M059J (cell line): Measurements from ENCODE around the gene GNG4. TPM values are rescaled to one million over a fixed set of nuclear protein-coding genes. Genes with fewer than 3 reads are reported as not detected.
"Not testable (repeated sequence)": the region's sequence is repeated elsewhere in the genome, so short reads cannot be mapped to it uniquely, and the experiment has no call there.

Experiments
- DNase-seq: peaks from one replicate; pipeline ENCODE4 v3.0.0-alpha.2; 2012; ENCODE audit warnings: low read depth
- total RNA-seq: library from RNA; depleted of rRNA; stranded (reverse); fragments of >200 nt; shearing (Covaris generic); gene quantifications from 2 replicates; pipeline ENCODE4 v1.2.3, GENCODE V29; 2014

Gene GNG4
- total RNA-seq, 1 experiment from 2014 or later, result 0.32 TPM

GRCh38 chr1:235650341-235651169 is 971 bp upstream of the GNG4 start:
- no peak for DNase-seq

- DNase-seq, result peak; percentile 77
Measured at GRCh38 chr1:235648954-235649367, 623 bp downstream of the GNG4 start.

GRCh38 chr1:235648407-235648907 is 1.1 kb downstream of the GNG4 start:
- peak; percentile 36 for DNase-seq

DNA sequence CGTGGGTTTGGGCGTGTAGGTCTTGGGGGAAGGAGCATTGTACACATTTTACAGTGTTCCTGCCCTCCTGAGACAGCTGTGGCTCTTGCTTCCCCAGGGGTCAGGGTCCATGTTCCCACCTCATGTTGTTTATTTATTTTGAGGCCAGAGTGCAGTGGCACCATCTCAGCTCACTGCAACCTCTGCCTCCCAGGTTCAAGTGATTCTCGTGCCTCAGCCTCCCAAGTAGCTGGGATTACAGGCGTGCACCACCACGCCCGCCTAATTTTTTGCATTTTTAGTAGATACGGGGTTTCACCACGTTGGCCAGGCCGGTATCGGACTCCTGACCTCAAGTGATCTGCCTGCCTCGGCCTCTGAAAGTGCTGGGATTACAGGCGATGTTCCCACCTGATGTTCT is 2.0 kb downstream of the GNG4 start:
- DNase-seq, result not testable (repeated sequence)

GRCh38 chr1:235646463-235646862 is 3.1 kb downstream of the GNG4 start:
- DNase-seq, result no peak

GRCh38 chr1:235644693-235645305 is 4.8 kb downstream of the GNG4 start:
- peak; percentile 31 for DNase-seq

DNA sequence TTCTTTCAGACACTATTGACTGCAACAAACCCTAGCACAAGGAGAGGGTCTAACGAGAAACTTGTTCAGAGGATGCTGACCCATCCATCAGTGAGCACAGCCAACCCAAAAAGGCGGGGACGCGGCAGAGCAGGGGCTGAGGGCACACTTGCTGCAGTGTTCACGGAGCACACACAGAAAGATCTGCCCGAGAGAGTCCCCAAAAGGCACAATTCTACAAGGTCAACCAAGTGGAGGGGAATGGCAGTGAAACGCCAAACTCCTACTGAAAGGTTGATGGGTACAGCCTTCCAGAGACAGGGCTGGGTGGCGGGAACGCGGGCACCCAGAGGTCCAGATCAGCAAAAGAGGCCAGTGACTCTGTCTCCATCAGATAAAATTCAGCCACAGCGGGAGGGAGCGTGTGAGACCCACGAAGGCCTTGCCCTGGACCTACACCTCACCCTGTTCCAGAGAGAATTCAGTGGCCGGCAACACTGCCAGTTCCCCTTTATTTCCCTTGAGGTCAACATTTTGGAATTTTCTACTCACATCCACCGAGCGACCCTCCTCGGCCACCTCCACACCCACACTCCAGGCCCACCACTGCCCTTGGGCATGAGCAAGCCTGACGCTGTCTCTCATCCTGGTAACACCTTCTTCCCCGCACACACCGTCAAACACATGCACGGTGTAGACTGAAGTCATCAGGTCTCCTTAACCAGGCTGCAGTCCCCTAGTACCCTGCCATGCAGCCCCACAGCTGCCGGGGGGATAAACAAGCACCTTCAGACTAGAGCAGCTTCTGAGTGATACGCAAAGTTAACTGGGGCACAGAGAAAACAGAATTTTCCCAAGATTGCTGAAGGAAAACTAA is 5.5 kb downstream of the GNG4 start:
- DNase-seq, result no peak

- no peak for DNase-seq
Measured at GRCh38 chr1:235642943-235643371, 6.6 kb downstream of the GNG4 start.

DNA sequence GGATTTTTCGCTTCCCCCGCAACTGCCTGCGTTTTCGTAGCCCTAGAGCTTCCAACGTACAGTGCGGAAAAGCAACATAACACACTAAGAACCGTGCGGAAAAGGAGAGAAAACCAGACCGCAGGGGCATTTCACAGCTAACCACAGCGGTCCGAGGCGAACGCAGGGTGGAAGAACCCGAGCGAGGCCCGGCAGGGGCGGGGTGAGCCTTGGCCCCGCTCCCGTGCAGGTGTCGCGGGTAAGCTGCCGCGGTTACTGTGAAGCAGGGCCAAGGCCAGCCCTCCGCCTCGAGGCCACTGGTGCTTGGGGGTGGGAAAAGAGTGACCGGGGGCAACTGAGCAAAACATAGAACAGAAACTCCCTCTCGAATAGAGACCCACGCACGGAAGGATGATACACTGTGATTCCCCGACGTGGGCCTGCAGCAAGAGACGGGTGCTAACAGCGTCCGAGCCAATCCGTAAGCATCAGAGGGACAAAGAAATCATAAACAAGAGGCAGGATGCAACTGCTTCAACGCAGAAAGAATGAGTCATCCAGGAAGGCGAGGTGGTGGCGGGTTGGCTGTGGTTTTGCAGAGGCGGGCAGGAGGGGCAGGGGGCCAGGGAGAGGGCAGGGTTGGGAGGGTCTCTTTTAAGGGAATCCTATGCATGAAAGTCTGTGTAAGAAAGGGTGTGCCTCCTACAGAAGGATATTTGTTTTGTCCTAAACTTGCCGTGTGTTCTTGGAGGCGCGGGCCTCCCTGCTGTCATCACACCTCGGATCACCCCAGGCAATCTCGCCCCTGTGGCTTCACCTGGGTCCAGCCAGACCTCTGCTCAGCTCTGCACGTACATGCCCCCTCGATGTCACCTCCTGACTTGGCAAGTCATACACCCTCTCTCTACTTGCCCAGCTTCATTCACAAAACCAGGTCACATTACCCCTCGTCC is 7.3 kb downstream of the GNG4 start:
- peak; percentile 63 for DNase-seq

DNA sequence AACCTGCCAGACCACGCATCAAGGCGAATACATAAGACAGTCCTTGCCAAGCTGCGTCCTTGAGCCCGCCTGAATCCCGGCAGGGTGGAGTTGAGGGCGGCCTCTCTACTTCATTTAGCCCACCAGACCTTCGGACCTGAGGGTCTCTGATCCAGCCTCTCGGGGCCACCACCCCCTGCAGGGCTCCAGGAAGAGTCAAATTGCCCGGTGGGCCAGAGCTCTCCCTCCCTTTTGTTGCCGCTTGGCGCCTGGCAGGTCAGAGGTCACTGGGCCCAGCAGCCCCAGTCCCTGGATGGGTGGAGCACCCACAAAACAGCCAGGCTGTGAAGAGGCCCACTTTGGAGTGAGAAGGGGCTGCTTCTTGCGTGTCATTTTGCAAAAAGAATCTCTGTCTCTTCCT is 9.0 kb downstream of the GNG4 start:
- DNase-seq, result no peak

- DNase-seq, result no peak
Measured at GRCh38 chr1:235639226-235640205, 10.1 kb downstream of the GNG4 start.

- not testable (repeated sequence) for DNase-seq
Measured at GRCh38 chr1:235638612-235639011, 11.0 kb downstream of the GNG4 start.

DNA sequence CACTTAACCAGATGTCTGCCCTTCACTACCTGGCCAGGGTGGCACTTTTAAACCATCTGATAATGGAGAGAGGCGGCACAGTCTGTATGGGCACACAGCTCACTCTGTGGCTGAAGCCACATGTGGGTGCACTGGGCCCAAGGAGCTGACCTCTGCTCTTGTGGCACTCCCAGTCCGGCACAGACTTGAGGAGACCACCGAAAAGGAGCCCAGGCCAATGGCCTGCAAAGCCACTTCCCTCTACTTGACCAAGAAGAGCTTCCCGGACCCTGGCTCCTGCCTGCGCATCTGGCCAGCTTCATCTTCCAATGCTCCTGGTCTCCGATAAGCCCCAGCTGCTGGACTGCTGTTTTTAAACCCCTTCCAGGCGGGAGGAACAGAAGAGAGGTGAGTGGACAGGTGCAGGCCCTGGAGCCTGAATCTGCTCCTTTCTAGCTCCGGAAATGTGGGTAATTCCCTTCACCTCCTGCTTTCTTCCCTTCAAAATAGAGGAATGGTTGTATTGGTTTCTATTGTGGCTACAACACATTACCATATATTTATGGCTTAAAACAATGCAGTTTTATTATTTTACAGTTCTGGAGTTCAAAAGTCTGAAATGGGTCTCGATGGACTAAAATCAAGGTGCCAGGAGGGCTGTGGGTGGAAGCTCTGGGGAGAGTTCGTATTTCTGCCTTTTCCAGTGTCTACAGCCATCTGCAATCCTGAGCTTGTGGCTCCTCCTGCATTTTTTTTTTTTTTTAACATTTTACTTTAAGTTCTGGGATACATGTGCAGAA is 11.6 kb downstream of the GNG4 start:
- DNase-seq, result no peak

DNA sequence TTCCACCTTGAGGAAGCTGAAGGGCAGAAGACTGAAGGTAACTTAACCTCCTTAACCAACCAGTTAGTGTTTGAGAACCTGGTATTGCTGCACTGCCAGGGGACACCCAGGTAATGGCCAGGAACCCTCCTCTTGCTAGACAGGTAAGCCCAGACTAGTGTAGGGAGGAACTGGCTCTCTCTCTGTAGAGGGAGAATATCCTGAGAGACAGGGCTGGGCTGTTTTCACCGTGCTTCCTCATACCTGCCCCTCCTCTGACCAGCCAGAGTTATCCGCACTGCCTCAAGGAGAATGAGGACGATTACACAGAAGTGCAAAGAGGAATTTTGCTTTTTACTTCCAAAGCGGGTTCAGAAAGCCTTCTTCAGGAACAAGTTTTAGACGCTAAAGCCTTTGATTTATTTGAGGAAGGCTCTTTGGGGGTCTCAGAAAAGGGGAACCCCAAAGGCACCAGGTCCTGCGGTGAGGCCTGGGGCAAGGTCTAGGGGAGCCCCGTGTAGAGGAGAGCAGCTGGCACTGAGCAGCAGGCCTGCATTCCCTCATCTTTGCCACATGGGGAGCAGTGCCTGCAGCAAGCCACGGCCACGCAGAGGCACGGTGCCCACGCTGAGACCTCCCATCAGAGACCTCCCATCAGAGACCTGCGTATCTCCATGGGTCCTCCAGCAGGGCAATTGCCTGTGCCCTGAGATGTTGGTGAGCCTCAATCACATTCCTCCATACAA is 13.5 kb downstream of the GNG4 start:
- no peak for DNase-seq

GRCh38 chr1:235632506-235633401 is 16.8 kb downstream of the GNG4 start:
- peak; percentile 70 for DNase-seq

GRCh38 chr1:235631816-235632215 is 17.8 kb downstream of the GNG4 start:
- no peak for DNase-seq

GRCh38 chr1:235628316-235629005 is 21.1 kb downstream of the GNG4 start:
- no peak for DNase-seq
